Upper lobe of left lung (tissue), 6 donors: ENCODE data around the gene LRG1. TPM values are rescaled to one million over a fixed set of nuclear protein-coding genes. Genes with fewer than 3 reads are reported as not detected.

ENCODE experiments used
- ATAC-seq, 2 donors: fragments of 200-7000 bp; cut with Tn5 transposase; one replicate each; pipeline ENCODE4 v1.9.1; 2022; ENCODE audit warnings: mild to moderate bottlenecking in 2 of 2, moderate library complexity in 2 of 2; ENCODE audit not compliant: low FRiP score in 2 of 2
- DNase-seq, 2 donors: peaks; one replicate each; pipeline ENCODE4 v3.0.0-alpha.2; 2019 to 2020
- H3K27ac ChIP-seq, 4 donors: fragments of 200-600 bp; sonication (generic); one replicate each; pipeline ENCODE4 v1.5.1; 2016 to 2019
- H3K27me3 ChIP-seq, 4 donors: fragments of 200-600 bp; sonication (generic); one replicate each; pipeline ENCODE4 v1.5.1; 2017 to 2019
- H3K36me3 ChIP-seq, 4 donors: fragments of 200-600 bp; sonication (generic); one replicate each; pipeline ENCODE4 v1.5.1; 2016 to 2019
- H3K4me1 ChIP-seq, 4 donors: fragments of 200-600 bp; sonication (generic); one replicate each; pipeline ENCODE4 v1.5.1; 2018 to 2019
- H3K4me3 ChIP-seq, 4 donors: fragments of 200-600 bp; sonication (generic); one replicate each; pipeline ENCODE4 v1.5.1; 2017 to 2019; ENCODE audit warnings: mild to moderate bottlenecking in 2 of 4, moderate library complexity in 1 of 4
- H3K9me3 ChIP-seq, 4 donors: fragments of 200-600 bp; sonication (generic); one replicate each; pipeline ENCODE4 v1.5.1; 2018 to 2019
- EP300 ChIP-seq, 4 donors: sonication (generic); formaldehyde crosslinking; IDR thresholded peaks; one replicate each; pipeline ENCODE4 v1.5.1; 2017; ENCODE audit warnings: antibody characterized with exemption in 4 of 4, control low read depth in 2 of 4
- POLR2A ChIP-seq, 4 donors: fragments of 450-650 bp; IDR thresholded peaks; one replicate each; pipeline ENCODE4 v1.5.1; 2016 to 2017; ENCODE audit warnings: antibody characterized with exemption in 4 of 4, mild to moderate bottlenecking in 2 of 4
- POLR2AphosphoS5 ChIP-seq, 2 donors: sonication (generic); formaldehyde crosslinking; IDR thresholded peaks; one replicate each; pipeline ENCODE4 v1.5.1; 2017; ENCODE audit warnings: antibody characterized with exemption in 2 of 2
- WGBS, 2 donors: methylation state at CpG; one replicate each; pipeline ENCODE4 v1.1.5; 2017 to 2018; 5-methylcytosine and 5-hydroxymethylcytosine counted together
- total RNA-seq, 6 donors: library from RNA; depleted of rRNA in 4 of 6; stranded (reverse); fragments of >200 nt in 4 of 6; gene quantifications; one replicate each; pipeline versions ENCODE4 v1.1.0 to v1.2.1, GENCODE V29; 2016 to 2021
- TF ChIP-seq, protein P1 (sequence below), 6 experiments: fragments of 450-650 bp in 4 of 6; fragments of 200-600 bp in 2 of 6; sonication (generic) in 2 of 6; IDR thresholded peaks; one replicate each; pipeline ENCODE4 v1.5.1; 2016 to 2019; ENCODE audit warnings: antibody characterized with exemption in 6 of 6
- donor health status: DM: no; HTN: no; CAD: no; lungs with moderate emphysema.
- donor health status: DM: no; HTN: yes; CAD: no; lungs with severe emphysema.

Gene LRG1
- total RNA-seq, 6 donors from 2014 or later, result 7.3 to 19.9 (median 12.2) TPM

GRCh38 chr19:4538601-4538954 lies 1.3 kb downstream of the LRG1 start:
- WGBS, 2 donors, result 85 to 95% methylated on average over 11 to 12 of the region's 13 CpGs
- H3K36me3 ChIP-seq, result no peaks in the 10 kb centered on the region
- H3K27ac ChIP-seq, result peak overlapping the region in 2 of 4 donors; percentile 87 to 89
- ATAC-seq (no peak), DNase-seq (no peak)
- no peak for TF ChIP-seq EP300 (IDR thresholded peaks at IDR 0.05)
- no peak for TF ChIP-seq POLR2A (IDR thresholded peaks at IDR 0.05)
- TF ChIP-seq, protein P1, sequence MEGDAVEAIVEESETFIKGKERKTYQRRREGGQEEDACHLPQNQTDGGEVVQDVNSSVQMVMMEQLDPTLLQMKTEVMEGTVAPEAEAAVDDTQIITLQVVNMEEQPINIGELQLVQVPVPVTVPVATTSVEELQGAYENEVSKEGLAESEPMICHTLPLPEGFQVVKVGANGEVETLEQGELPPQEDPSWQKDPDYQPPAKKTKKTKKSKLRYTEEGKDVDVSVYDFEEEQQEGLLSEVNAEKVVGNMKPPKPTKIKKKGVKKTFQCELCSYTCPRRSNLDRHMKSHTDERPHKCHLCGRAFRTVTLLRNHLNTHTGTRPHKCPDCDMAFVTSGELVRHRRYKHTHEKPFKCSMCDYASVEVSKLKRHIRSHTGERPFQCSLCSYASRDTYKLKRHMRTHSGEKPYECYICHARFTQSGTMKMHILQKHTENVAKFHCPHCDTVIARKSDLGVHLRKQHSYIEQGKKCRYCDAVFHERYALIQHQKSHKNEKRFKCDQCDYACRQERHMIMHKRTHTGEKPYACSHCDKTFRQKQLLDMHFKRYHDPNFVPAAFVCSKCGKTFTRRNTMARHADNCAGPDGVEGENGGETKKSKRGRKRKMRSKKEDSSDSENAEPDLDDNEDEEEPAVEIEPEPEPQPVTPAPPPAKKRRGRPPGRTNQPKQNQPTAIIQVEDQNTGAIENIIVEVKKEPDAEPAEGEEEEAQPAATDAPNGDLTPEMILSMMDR (IDR thresholded peaks at IDR 0.05), result no peak
- no peak for TF ChIP-seq POLR2AphosphoS5 (IDR thresholded peaks at IDR 0.05)
- peaks cover 11 to 43% (median 24%) of the 10 kb centered on the region in 4 donors for H3K4me1 ChIP-seq
- H3K9me3 ChIP-seq, result peaks cover 0 to 5% (median 2%) of the 10 kb centered on the region in 4 donors
- no peaks in the 10 kb centered on the region for H3K27me3 ChIP-seq
- peak overlapping the region in 1 of 4 donors; percentile 39 for H3K4me3 ChIP-seq

- DNase-seq (no peak), ATAC-seq (no peak)
- Histone ChIP-seq H3K4me3 (peak overlapping the region in 1 of 4 donors; percentile 39), H3K4me1 (peaks cover 11 to 43% (median 24%) of the 10 kb centered on the region in 4 donors), H3K36me3 (no peaks in the 10 kb centered on the region), H3K27ac (peak overlapping the region in 1 of 4 donors; percentile 89), H3K9me3 (peaks cover 0 to 5% (median 2%) of the 10 kb centered on the region in 4 donors), H3K27me3 (no peaks in the 10 kb centered on the region)
- WGBS, 2 donors, result 79% methylated on average over 25 of the region's 27 CpGs; no CpG with 5 or more reads in 1 of the 2 donors
- TF ChIP-seq POLR2AphosphoS5 (IDR thresholded peaks at IDR 0.05), result no peak
- TF ChIP-seq, protein P1 (IDR thresholded peaks at IDR 0.05), result no peak
- TF ChIP-seq EP300 (IDR thresholded peaks at IDR 0.05), result no peak
- TF ChIP-seq POLR2A (IDR thresholded peaks at IDR 0.05), result no peak
Observed at GRCh38 chr19:4537953-4538600, 1.8 kb downstream of the LRG1 start.

GRCh38 chr19:4536798-4537197 lies 3.0 kb downstream of the LRG1 start:
- H3K27ac ChIP-seq, result peak overlapping the region in 1 of 4 donors; percentile 49
- H3K4me3 ChIP-seq, result no peak overlapping the region
- TF ChIP-seq EP300 (IDR thresholded peaks at IDR 0.05), result no peak
- TF ChIP-seq, protein P1 (IDR thresholded peaks at IDR 0.05), result no peak
- TF ChIP-seq POLR2A (IDR thresholded peaks at IDR 0.05), result no peak
- no peak for TF ChIP-seq POLR2AphosphoS5 (IDR thresholded peaks at IDR 0.05)
- no peaks in the 10 kb centered on the region for H3K27me3 ChIP-seq
- peaks cover 0 to 5% (median 2%) of the 10 kb centered on the region in 4 donors for H3K9me3 ChIP-seq
- DNase-seq, result no peak
- peaks cover 8 to 43% (median 22%) of the 10 kb centered on the region in 4 donors for H3K4me1 ChIP-seq
- ATAC-seq, result no peak
- WGBS, 2 donors, result 59 to 72% methylated on average over 3 to 5 of the region's 5 CpGs
- no peaks in the 10 kb centered on the region for H3K36me3 ChIP-seq

DNA sequence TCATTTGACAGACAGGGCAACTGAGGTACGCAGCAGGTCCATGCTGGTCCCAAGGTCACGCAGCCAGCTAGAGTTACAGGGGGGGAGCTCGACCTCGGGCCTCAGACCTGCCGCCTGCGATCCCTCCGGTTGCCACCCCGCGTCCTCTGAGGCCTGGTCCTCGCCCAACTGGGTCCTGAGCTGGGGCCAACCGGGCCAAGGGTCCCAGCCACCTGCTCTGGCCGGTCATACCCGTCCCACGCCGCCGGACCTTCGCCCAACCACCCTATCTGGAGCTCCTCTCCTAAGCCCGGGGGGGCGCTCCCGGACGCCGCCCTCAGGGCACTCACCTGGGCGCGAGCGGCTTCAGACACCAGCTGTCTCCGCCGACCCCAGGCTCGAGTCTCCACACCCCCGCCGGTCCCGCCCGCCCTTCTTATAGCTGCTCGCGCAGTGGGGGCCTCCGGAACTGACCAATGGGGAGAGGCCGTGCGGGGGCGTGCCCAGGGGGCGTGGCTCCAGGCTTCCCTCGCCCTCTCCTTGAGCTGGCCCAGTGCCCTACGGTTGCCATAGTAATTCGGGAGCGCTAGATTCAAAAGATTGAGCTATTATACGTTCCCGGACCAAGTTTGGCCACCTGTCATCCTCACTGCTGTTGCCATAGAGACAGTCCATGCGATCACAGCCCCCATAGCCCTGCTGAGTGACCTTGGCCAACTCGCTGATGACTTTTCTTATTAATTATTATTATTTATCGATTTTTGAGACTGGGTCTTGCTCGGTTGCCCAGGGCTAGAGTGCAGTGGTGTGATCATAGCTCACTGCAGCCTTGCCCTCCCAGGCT lies 4.8 kb downstream of the LRG1 start, which contains the start of gene PLIN5:
Gene PLIN5, minus strand, starts transcription at position 389 of the 823 bp plus-strand sequence. CDS start 1,150 bp downstream, outside the sequence.
- TF ChIP-seq POLR2A (IDR thresholded peaks at IDR 0.05), result peak in 2 of 4 donors; percentile 28 to 68
- TF ChIP-seq POLR2AphosphoS5 (IDR thresholded peaks at IDR 0.05), result peak in 1 of 2 donors; percentile 65
- TF ChIP-seq EP300 (IDR thresholded peaks at IDR 0.05), result no peak
- TF ChIP-seq, protein P1 (IDR thresholded peaks at IDR 0.05), result no peak
- ATAC-seq, result peak; percentile 67 to 83
- peak; percentile 86 to 96 for DNase-seq
- peak within 1 kb of the TSS in 3 of 4 donors; percentile 42 to 49 (median 47) for H3K4me3 ChIP-seq
- peaks cover 5 to 37% (median 20%) of the 10 kb centered on the region in 4 donors for H3K4me1 ChIP-seq
- H3K27ac ChIP-seq, result peak within 1 kb of the TSS in 3 of 4 donors; percentile 6 to 84 (median 70)
- H3K9me3 ChIP-seq, result no peaks in the 10 kb centered on the region
- no peaks in the 10 kb centered on the region for H3K27me3 ChIP-seq
- H3K36me3 ChIP-seq, result no peaks in the 10 kb centered on the region
- 15 to 38% methylated on average over 6 to 45 of the region's 49 CpGs for WGBS, 2 donors
